Colonic mucosa (tissue), 4 donors: ENCODE results near the gene MAP1LC3B. TPM values are rescaled to one million over a fixed set of nuclear protein-coding genes. Genes with fewer than 3 reads are reported as not detected.
"Not testable (repeated sequence)": the region's sequence is repeated elsewhere in the genome, so short reads cannot be mapped to it uniquely, and the experiment has no call there.

Source experiments
- DNase-seq: peaks from one replicate; pipeline ENCODE4 v3.0.0-alpha.2; 2020
- H3K27ac ChIP-seq: fragments of 200-600 bp; one replicate; pipeline ENCODE4 v1.8.0; 2021
- H3K27me3 ChIP-seq: fragments of 200-600 bp; one replicate; pipeline ENCODE4 v1.8.0; 2021
- H3K36me3 ChIP-seq: fragments of 200-600 bp; one replicate; pipeline ENCODE4 v1.8.0; 2021
- H3K4me1 ChIP-seq: fragments of 200-600 bp; one replicate; pipeline ENCODE4 v1.8.0; 2021; ENCODE audit warnings: mild to moderate bottlenecking
- H3K4me3 ChIP-seq: fragments of 200-600 bp; one replicate; pipeline ENCODE4 v1.8.0; 2021
- H3K9ac ChIP-seq, 2 donors: one replicate each; pipeline ENCODE4 v1.7.0; 2013; ENCODE audit warnings: control low read depth in 2 of 2, low read depth in 2 of 2, low read length in 2 of 2
- H3K9me3 ChIP-seq: fragments of 200-600 bp; one replicate; pipeline ENCODE4 v1.8.0; 2021
- CTCF ChIP-seq: fragments of 200-600 bp; IDR thresholded peaks from one replicate; pipeline ENCODE4 v1.8.0; 2022; ENCODE audit warnings: antibody characterized with exemption, mild to moderate bottlenecking
- intact Hi-C: fragments of 100-400 bp; cut with DNase I; formaldehyde crosslinking; loops from one replicate; pipeline ENCODE4 v1.14.1; 2022
- total RNA-seq, 2 donors: library from RNA; stranded (reverse); fragmentation: NEBNext Ultra II Directional in 1 of 2; extraction: Animal tissue kit (Norgen Biotek cat#: 25700) in 1 of 2; gene quantifications; one replicate each; pipeline ENCODE4 v1.2.1, GENCODE V29; 2021
- donor health status: healthy.
- donor health status: DM: no; HTN: no; CAD: no.
- donor health status: DM: no; HTN: no; CAD: no.

MAP1LC3B gene
- total RNA-seq, 2 donors from 2014 or later: 45.0 to 83.0 TPM

GRCh38 chr16:87371261-87371866, 20.8 kb upstream of the MAP1LC3B start:
- no peak for DNase-seq
- Histone ChIP-seq H3K36me3 (no peaks in the 10 kb centered on the region), H3K4me3 (no peak overlapping the region), H3K4me1 (peaks cover 17% of the 10 kb centered on the region), H3K27me3 (no peaks in the 10 kb centered on the region), H3K9me3 (no peaks in the 10 kb centered on the region), H3K27ac (no peak overlapping the region), H3K9ac (no peak overlapping the region)
- TF ChIP-seq CTCF: no peak
- intact Hi-C loops: no loop called here

GRCh38 chr16:87372305-87372704, 19.8 kb upstream of the MAP1LC3B start:
- no peak for TF ChIP-seq CTCF
- H3K36me3 ChIP-seq: no peaks in the 10 kb centered on the region
- H3K9me3 ChIP-seq: no peaks in the 10 kb centered on the region
- no peaks in the 10 kb centered on the region for H3K27me3 ChIP-seq
- peaks cover 14% of the 10 kb centered on the region for H3K4me1 ChIP-seq
- no peak overlapping the region for H3K9ac ChIP-seq
- intact Hi-C loops: no loop called here
- H3K27ac ChIP-seq: no peak overlapping the region
- DNase-seq: no peak
- no peak overlapping the region for H3K4me3 ChIP-seq

- no peaks in the 10 kb centered on the region for H3K9me3 ChIP-seq
- no peak overlapping the region for H3K9ac ChIP-seq
- DNase-seq: no peak
- no peak for TF ChIP-seq CTCF
- intact Hi-C loops: no loop called here
- no peak overlapping the region for H3K4me3 ChIP-seq
- peaks cover 6% of the 10 kb centered on the region for H3K4me1 ChIP-seq
- H3K27me3 ChIP-seq: no peaks in the 10 kb centered on the region
- no peaks in the 10 kb centered on the region for H3K36me3 ChIP-seq
- no peak overlapping the region for H3K27ac ChIP-seq
Measured at GRCh38 chr16:87374313-87374712, 17.8 kb upstream of the MAP1LC3B start.

- H3K4me1 ChIP-seq: peaks cover 7% of the 10 kb centered on the region
- no peaks in the 10 kb centered on the region for H3K36me3 ChIP-seq
- DNase-seq: no peak
- H3K9ac ChIP-seq: no peak overlapping the region
- TF ChIP-seq CTCF: no peak
- no peak overlapping the region for H3K27ac ChIP-seq
- intact Hi-C loops: loop anchor here (5.0 kb wide), 1 partner anchor 48 kb away; no protein-coding TSS in a partner anchor
- H3K4me3 ChIP-seq: no peak overlapping the region
- H3K27me3 ChIP-seq: no peaks in the 10 kb centered on the region
- H3K9me3 ChIP-seq: no peaks in the 10 kb centered on the region
Measured at GRCh38 chr16:87375426-87376135, 16.6 kb upstream of the MAP1LC3B start.

GRCh38 chr16:87376660-87377059, 15.5 kb upstream of the MAP1LC3B start:
- intact Hi-C loops: loop anchor here (5.0 kb wide), 1 partner anchor 49 kb away; no protein-coding TSS in a partner anchor
- no peaks in the 10 kb centered on the region for H3K9me3 ChIP-seq
- no peaks in the 10 kb centered on the region for H3K36me3 ChIP-seq
- H3K27ac ChIP-seq: no peak overlapping the region
- TF ChIP-seq CTCF: no peak
- no peaks in the 10 kb centered on the region for H3K27me3 ChIP-seq
- H3K4me3 ChIP-seq: no peak overlapping the region
- H3K4me1 ChIP-seq: peaks cover 8% of the 10 kb centered on the region
- no peak overlapping the region for H3K9ac ChIP-seq
- DNase-seq: no peak

GRCh38 chr16:87379312-87379752, 12.8 kb upstream of the MAP1LC3B start:
- intact Hi-C loops: loop anchor here (5.0 kb wide), 1 partner anchor 52 kb away; no protein-coding TSS in a partner anchor
- not testable (repeated sequence) for H3K4me3 ChIP-seq, H3K36me3 ChIP-seq, H3K4me1 ChIP-seq, H3K27me3 ChIP-seq, H3K9me3 ChIP-seq, H3K9ac ChIP-seq
- DNase-seq: peak; percentile 84
- peak overlapping the region; percentile 65 for H3K27ac ChIP-seq
